Activated CD4-positive, alpha-beta T cell treated with anti-CD3 and anti-CD28 coated beads, Interleukin-2, amount 10 ng/mL, durations not matched to agents 24 days and 14 days (primary cell): ENCODE results near the gene GFRA4. TPM values are rescaled to one million over a fixed set of nuclear protein-coding genes. Genes with fewer than 3 reads are reported as not detected.

Experiments
- DNase-seq: peaks from one replicate; pipeline ENCODE4 v3.0.0; 2022
- H3K27ac Mint-ChIP-seq: one replicate; pipeline ENCODE4 v1.8.0; 2022; ENCODE audit warnings: mild to moderate bottlenecking, mixed read lengths
- H3K27me3 Mint-ChIP-seq: one replicate; pipeline ENCODE4 v1.8.0; 2022; ENCODE audit warnings: mixed read lengths
- H3K36me3 Mint-ChIP-seq: one replicate; pipeline ENCODE4 v1.8.0; 2022; ENCODE audit warnings: low read depth, mild to moderate bottlenecking, mixed read lengths
- H3K4me1 Mint-ChIP-seq: one replicate; pipeline ENCODE4 v1.8.0; 2021; ENCODE audit warnings: mixed read lengths
- H3K4me3 Mint-ChIP-seq: one replicate; pipeline ENCODE4 v1.8.0; 2022; ENCODE audit warnings: mild to moderate bottlenecking, moderate library complexity, mixed read lengths
- H3K9me3 Mint-ChIP-seq: one replicate; pipeline ENCODE4 v1.8.0; 2021; ENCODE audit warnings: mixed read lengths
- intact Hi-C: fragments of 100-400 bp; cut with micrococcal nuclease; formaldehyde crosslinking; loops from one replicate; pipeline ENCODE4 v1.15.1; 2023
- total RNA-seq: library from RNA; stranded (reverse); gene quantifications from 2 replicates; pipeline ENCODE4 v1.2.3, GENCODE V29; 2022

GFRA4 gene
- total RNA-seq, 1 donor from 2014 or later: not detected

GRCh38 chr20:3674995-3675900 lies 12.0 kb upstream of the GFRA4 start:
- peaks cover 4% of the 10 kb centered on the region for H3K4me1 Mint-ChIP-seq
- no peak overlapping the region for H3K27ac Mint-ChIP-seq
- no peaks in the 10 kb centered on the region for H3K36me3 Mint-ChIP-seq
- intact Hi-C loops: loop anchor here (10.0 kb wide), 2 partner anchors 100 to 410 kb away; no protein-coding TSS in a partner anchor
- no peak overlapping the region for H3K4me3 Mint-ChIP-seq
- H3K9me3 Mint-ChIP-seq: no peaks in the 10 kb centered on the region
- H3K27me3 Mint-ChIP-seq: peaks cover 56% of the 10 kb centered on the region
- no peak for DNase-seq

- intact Hi-C loops: loop anchor here (10.0 kb wide), 2 partner anchors 100 to 410 kb away; no protein-coding TSS in a partner anchor
- H3K27ac Mint-ChIP-seq: no peak overlapping the region
- peaks cover 57% of the 10 kb centered on the region for H3K27me3 Mint-ChIP-seq
- H3K9me3 Mint-ChIP-seq: no peaks in the 10 kb centered on the region
- peaks cover 4% of the 10 kb centered on the region for H3K4me1 Mint-ChIP-seq
- no peak for DNase-seq
- no peaks in the 10 kb centered on the region for H3K36me3 Mint-ChIP-seq
- H3K4me3 Mint-ChIP-seq: no peak overlapping the region
These were observed 11.2 kb upstream of the GFRA4 start for GRCh38 chr20:3674447-3674846.

- Mint-ChIP-seq H3K27me3 (peaks cover 55% of the 10 kb centered on the region), H3K4me1 (peaks cover 4% of the 10 kb centered on the region), H3K27ac (no peak overlapping the region), H3K9me3 (no peaks in the 10 kb centered on the region), H3K36me3 (no peaks in the 10 kb centered on the region), H3K4me3 (no peak overlapping the region)
- no peak for DNase-seq
- intact Hi-C loops: loop anchor here (10.0 kb wide), 2 partner anchors 101 to 411 kb away; no protein-coding TSS in a partner anchor
These were observed 10.2 kb upstream of the GFRA4 start for GRCh38 chr20:3673221-3674070.

- intact Hi-C loops: loop anchor here (10.0 kb wide), 2 partner anchors 102 to 412 kb away; no protein-coding TSS in a partner anchor
- Mint-ChIP-seq H3K27ac (no peak overlapping the region), H3K9me3 (no peaks in the 10 kb centered on the region), H3K4me3 (no peak overlapping the region), H3K4me1 (peaks cover 4% of the 10 kb centered on the region), H3K27me3 (peaks cover 55% of the 10 kb centered on the region), H3K36me3 (no peaks in the 10 kb centered on the region)
- DNase-seq: no peak
These were observed 9.5 kb upstream of the GFRA4 start for GRCh38 chr20:3672547-3673171.

GRCh38 chr20:3671986-3672546 lies 8.9 kb upstream of the GFRA4 start:
- no peak overlapping the region for H3K27ac Mint-ChIP-seq
- H3K36me3 Mint-ChIP-seq: peaks cover 2% of the 10 kb centered on the region
- intact Hi-C loops: loop anchor here (10.0 kb wide), 2 partner anchors 103 to 413 kb away; no protein-coding TSS in a partner anchor
- no peak for DNase-seq
- no peaks in the 10 kb centered on the region for H3K9me3 Mint-ChIP-seq
- peaks cover 7% of the 10 kb centered on the region for H3K4me1 Mint-ChIP-seq
- H3K27me3 Mint-ChIP-seq: peaks cover 56% of the 10 kb centered on the region
- H3K4me3 Mint-ChIP-seq: no peak overlapping the region

- H3K4me1 Mint-ChIP-seq: peaks cover 11% of the 10 kb centered on the region
- DNase-seq: no peak
- H3K4me3 Mint-ChIP-seq: no peak overlapping the region
- intact Hi-C loops: loop anchor here (10.0 kb wide), 2 partner anchors 104 to 414 kb away; no protein-coding TSS in a partner anchor
- no peaks in the 10 kb centered on the region for H3K9me3 Mint-ChIP-seq
- H3K27me3 Mint-ChIP-seq: peaks cover 49% of the 10 kb centered on the region
- no peak overlapping the region for H3K27ac Mint-ChIP-seq
- H3K36me3 Mint-ChIP-seq: peaks cover 2% of the 10 kb centered on the region
These were observed 7.7 kb upstream of the GFRA4 start for GRCh38 chr20:3670945-3671344.

GRCh38 chr20:3670511-3670910 lies 7.3 kb upstream of the GFRA4 start:
- Mint-ChIP-seq H3K36me3 (peaks cover 2% of the 10 kb centered on the region), H3K4me1 (peaks cover 15% of the 10 kb centered on the region), H3K9me3 (no peaks in the 10 kb centered on the region), H3K27ac (no peak overlapping the region), H3K27me3 (peaks cover 47% of the 10 kb centered on the region), H3K4me3 (no peak overlapping the region)
- DNase-seq: no peak
- intact Hi-C loops: loop anchor here (10.0 kb wide), 2 partner anchors 104 to 414 kb away; no protein-coding TSS in a partner anchor

- Mint-ChIP-seq H3K4me1 (peaks cover 18% of the 10 kb centered on the region), H3K27ac (no peak overlapping the region), H3K9me3 (no peaks in the 10 kb centered on the region), H3K27me3 (peaks cover 43% of the 10 kb centered on the region), H3K36me3 (peaks cover 2% of the 10 kb centered on the region), H3K4me3 (no peak overlapping the region)
- no peak for DNase-seq
- intact Hi-C loops: loop anchor here (10.0 kb wide), 2 partner anchors 105 to 415 kb away; no protein-coding TSS in a partner anchor
These were observed 6.6 kb upstream of the GFRA4 start for GRCh38 chr20:3669710-3670367.

GRCh38 chr20:3667434-3668037 lies 4.3 kb upstream of the GFRA4 start:
- Mint-ChIP-seq H3K9me3 (no peaks in the 10 kb centered on the region), H3K36me3 (peaks cover 2% of the 10 kb centered on the region), H3K4me1 (peaks cover 19% of the 10 kb centered on the region), H3K27me3 (peaks cover 46% of the 10 kb centered on the region), H3K27ac (peak overlapping the region; percentile 80), H3K4me3 (no peak overlapping the region)
- no peak for DNase-seq
- intact Hi-C loops: no loop called here

GRCh38 chr20:3663858-3664257 lies 659 bp upstream of the GFRA4 start:
- Mint-ChIP-seq H3K27me3 (peaks cover 51% of the 10 kb centered on the region), H3K4me1 (peaks cover 22% of the 10 kb centered on the region)

GRCh38 chr20:3661814-3662665 lies 1.2 kb downstream of the GFRA4 start:
- no peak for DNase-seq
- H3K27ac Mint-ChIP-seq: no peak overlapping the region
- H3K9me3 Mint-ChIP-seq: no peaks in the 10 kb centered on the region
- peaks cover 22% of the 10 kb centered on the region for H3K4me1 Mint-ChIP-seq
- peaks cover 52% of the 10 kb centered on the region for H3K27me3 Mint-ChIP-seq
- no peak overlapping the region for H3K4me3 Mint-ChIP-seq
- intact Hi-C loops: no loop called here
- H3K36me3 Mint-ChIP-seq: no peaks in the 10 kb centered on the region

More at GRCh38 chr20:3663858-3664257, 659 bp upstream of the GFRA4 start:
- Mint-ChIP-seq H3K9me3 (no peaks in the 10 kb centered on the region), H3K27ac (no peak overlapping the region), H3K36me3 (peaks cover 2% of the 10 kb centered on the region), H3K4me3 (no peak overlapping the region)
- intact Hi-C loops: no loop called here
- DNase-seq: no peak
